Endothelial cell of umbilical vein (primary cell): Measurements from ENCODE around the gene SENP7. TPM values are rescaled to one million over a fixed set of nuclear protein-coding genes. Genes with fewer than 3 reads are reported as not detected.

Source experiments
- BruUV-seq: library from RNA; stranded (reverse); fragments of 400-500 nt; replicated peaks from 2 replicates; lab custom pipeline; 2021; lab: Mats Ljungman, UMichigan
- CTCF ChIA-PET: fragments of 300-600, 350-600 bp; sonication (Branson Sonifier 250); formaldehyde crosslinking; loops from one replicate; lab custom pipeline; 2021; ENCODE audit warnings: antibody characterized with exemption, inconsistent platforms; lab: Charles Lee
- POLR2A ChIA-PET: fragments of 300-600, 350-600 bp; sonication (Branson Sonifier 250); formaldehyde crosslinking; loops from one replicate; lab custom pipeline; 2021; ENCODE audit warnings: antibody characterized with exemption, inconsistent platforms; lab: Charles Lee
- DNase-seq: peaks from one replicate; pipeline ENCODE4 v3.0.0-alpha.2; 2011; ENCODE audit warnings: low read depth, low spot score
- FAIRE-seq: peaks from 2 replicates; lab custom pipeline; 2011; peaks lifted over from hg19 to GRCh38; lab: Jason Lieb, UNC
- H2AFZ ChIP-seq: 2 replicates; pipeline ENCODE4 v1.6.0; 2012; ENCODE audit warnings: low read depth, low read length, control low read depth, inconsistent platforms
- H3K27ac ChIP-seq: 2 replicates; pipeline ENCODE4 v1.5.1; 2011; ENCODE audit warnings: low read depth, mild to moderate bottlenecking, control low read depth, low read length, moderate library complexity; ENCODE audit not compliant: insufficient read depth
- H3K27me3 ChIP-seq, 2 experiments: 2 replicates each; pipeline versions ENCODE4 v1.6.0 to v1.6.1; 2011; ENCODE audit warnings: low read length in 2 of 2, mixed read lengths in 1 of 2; ENCODE audit not compliant: control insufficient read depth in 2 of 2, insufficient read depth in 2 of 2
- H3K36me3 ChIP-seq, 2 experiments: 2 replicates in 1 of 2; 3 replicates in 1 of 2; pipeline ENCODE4 v1.5.1; 2011; ENCODE audit warnings: low read length in 2 of 2, mild to moderate bottlenecking in 1 of 2, moderate library complexity in 1 of 2; ENCODE audit not compliant: control insufficient read depth in 2 of 2, insufficient read depth in 2 of 2; ENCODE audit errors: extremely low read depth in 1 of 2
- H3K4me1 ChIP-seq: 3 replicates; pipeline ENCODE4 v1.5.1; 2011; ENCODE audit warnings: mild to moderate bottlenecking, low read length; ENCODE audit not compliant: control insufficient read depth, insufficient read depth; ENCODE audit errors: extremely low read depth
- H3K4me2 ChIP-seq: 2 replicates; pipeline ENCODE4 v1.6.1; 2011; ENCODE audit warnings: low read length, control low read depth, mixed read lengths; ENCODE audit not compliant: insufficient read depth
- H3K4me3 ChIP-seq, 3 experiments: fragments of 200-600 bp in 1 of 3; sonication (generic), shearing (Covaris generic) in 1 of 3; replicated peaks in 1 of 3; 2 replicates each; pipeline ENCODE4 v1.5.1; 2011 to 2016; ENCODE audit warnings: control low read depth in 3 of 3, low read length in 3 of 3, mild to moderate bottlenecking in 2 of 3, inconsistent platforms in 1 of 3, low read depth in 1 of 3, moderate library complexity in 1 of 3; ENCODE audit not compliant: insufficient read depth in 1 of 3
- H3K79me2 ChIP-seq: 2 replicates; pipeline ENCODE4 v1.6.0; 2012; ENCODE audit warnings: low read length, inconsistent platforms; ENCODE audit not compliant: control insufficient read depth, insufficient read depth
- H3K9ac ChIP-seq: replicated peaks from 2 replicates; pipeline ENCODE3; 2011; ENCODE audit warnings: low read length, control low read depth; ENCODE audit not compliant: insufficient read depth; ENCODE audit errors: extremely low read depth
- H3K9me1 ChIP-seq: replicated peaks from 3 replicates; pipeline ENCODE4 v1.6.0; 2011; ENCODE audit warnings: mild to moderate bottlenecking, low read length; ENCODE audit not compliant: control insufficient read depth, insufficient read depth; ENCODE audit errors: extremely low read depth
- H3K9me3 ChIP-seq: replicated peaks from 2 replicates; pipeline ENCODE4 v1.5.1; 2012; ENCODE audit warnings: low read length, inconsistent platforms; ENCODE audit not compliant: control insufficient read depth, insufficient read depth
- H4K20me1 ChIP-seq: replicated peaks from 2 replicates; pipeline ENCODE3; 2011; ENCODE audit warnings: mild to moderate bottlenecking, low read length; ENCODE audit not compliant: control insufficient read depth, insufficient read depth; ENCODE audit errors: extremely low read depth
- CTCF ChIP-seq, 2 donors: IDR thresholded peaks; 1 replicate in 1 of 2; 2 replicates in 1 of 2; pipeline ENCODE4 v1.5.1; 2011; ENCODE audit warnings: low read length in 2 of 2, mild to moderate bottlenecking in 2 of 2, moderate library complexity in 2 of 2, control low read depth in 1 of 2, inconsistent platforms in 1 of 2, low read depth in 1 of 2; ENCODE audit not compliant: insufficient read depth in 1 of 2; ENCODE audit errors: extremely low read depth in 1 of 2
- EZH2 ChIP-seq: IDR thresholded peaks from 2 replicates; pipeline ENCODE4 v1.6.1; 2012; ENCODE audit warnings: borderline replicate concordance, low read depth, mild to moderate bottlenecking, moderate library complexity, low read length, inconsistent platforms; ENCODE audit not compliant: severe bottlenecking
- FOS ChIP-seq: IDR thresholded peaks from 2 replicates; pipeline ENCODE4 v1.6.1; 2011; ENCODE audit warnings: mild to moderate bottlenecking, low read length, moderate library complexity, borderline replicate concordance; ENCODE audit not compliant: insufficient read depth
- GATA2 ChIP-seq: IDR thresholded peaks from 2 replicates; pipeline ENCODE4 v1.7.0; 2011; ENCODE audit warnings: low read depth, mild to moderate bottlenecking, moderate library complexity, mixed read lengths, low read length; ENCODE audit not compliant: insufficient read length, insufficient read depth
- JUN ChIP-seq: IDR thresholded peaks from 2 replicates; pipeline ENCODE4 v1.6.1; 2011; ENCODE audit warnings: borderline replicate concordance, low read depth; ENCODE audit not compliant: insufficient read length, insufficient read depth
- MAX ChIP-seq: IDR thresholded peaks from 2 replicates; pipeline ENCODE4 v1.6.1; 2011; ENCODE audit not compliant: insufficient read depth, insufficient read length
- MYC ChIP-seq: IDR thresholded peaks from one replicate; pipeline ENCODE4 v1.6.1; 2011; ENCODE audit warnings: mild to moderate bottlenecking, low read depth, low read length
- POLR2A ChIP-seq: IDR thresholded peaks from 2 replicates; pipeline ENCODE4 v1.6.1; 2012; ENCODE audit warnings: low read depth, mild to moderate bottlenecking, control low read depth, low read length
- POLR2AphosphoS5 ChIP-seq: IDR thresholded peaks from 2 replicates; pipeline ENCODE4 v1.6.1; 2012; ENCODE audit warnings: low read depth, mild to moderate bottlenecking, control low read depth, low read length, moderate library complexity; ENCODE audit not compliant: insufficient read depth
- dilution Hi-C: fragments of 300-500 bp; cut with MboI; formaldehyde crosslinking; loops from one replicate; pipeline ENCODE4 v1.15.0; 2019; ENCODE audit warnings: low sequenced_read_pairs; ENCODE audit not compliant: extremely low pct_ligation_motif_present
- intact Hi-C: fragments of 100-400 bp; cut with micrococcal nuclease; formaldehyde crosslinking; loops from one replicate; pipeline ENCODE4 v1.10.0; 2022
- polyA plus RNA-seq, 4 experiments: library from polyadenylated mRNA; depleted of rRNA in 3 of 4; stranded (reverse) in 3 of 4; unstranded in 1 of 4; fragments of >200 nt; gene quantifications; 2 replicates each; pipeline versions ENCODE4 v1.2.1 to v1.2.3, GENCODE V29; 2011 to 2012; ENCODE audit warnings: missing spikeins in 1 of 4
- total RNA-seq: library from RNA; stranded (reverse); gene quantifications from 2 replicates; pipeline ENCODE4 v1.2.3, GENCODE V29; 2021

The SENP7 gene
- total and polyA plus RNA-seq, 2 donors (not counting 3 experiments of a cell fraction or from before 2014, with no cell fraction given), result 5.1 to 18.7 TPM

- Histone ChIP-seq H3K4me3 (peak overlapping the region; percentile 70 to 91 (median 74)), H3K36me3 (no peaks in the 10 kb centered on the region), H3K9me1 (no peaks in the 10 kb centered on the region), H3K79me2 (peaks cover 3% of the 10 kb centered on the region), H4K20me1 (no peaks in the 10 kb centered on the region), H3K4me2 (peak overlapping the region; percentile 87), H3K27me3 (no peaks in the 10 kb centered on the region), H3K27ac (peak overlapping the region; percentile 93), H2AFZ (peak overlapping the region; percentile 90), H3K4me1 (peaks cover 13% of the 10 kb centered on the region), H3K9me3 (no peaks in the 10 kb centered on the region), H3K9ac (peak overlapping the region; percentile 98)
- ChIA-PET CTCF (interaction anchor here (1.2 to 1.5 kb wide), 3 partner anchors 8 to 61 kb away, joined by 3 to 6 read pairs (median 5); partner anchors contain the start of gene PCNP), POLR2A (interaction anchor here (1.1 to 1.3 kb wide), 3 partner anchors 9 to 51 kb away, joined by 3 to 4 read pairs (median 3); partner anchors contain the start of gene TRMT10C)
- FAIRE-seq (no peak), DNase-seq (no peak)
- dilution Hi-C loops, result no loop called here
- TSS peak; percentile 71 for BruUV-seq
- TF ChIP-seq POLR2AphosphoS5 (no peak), FOS (no peak), MAX (no peak)
- intact Hi-C loops, result loop anchor here (1.0 kb wide), 1 partner anchor 62 kb away; the partner anchor contains the start of gene PCNP
Observed at GRCh38 chr3:101512396-101512645, 691 bp downstream of the SENP7 start.

GRCh38 chr3:101509811-101510210, 3.2 kb downstream of the SENP7 start:
- dilution Hi-C loops (no loop called here), intact Hi-C loops (no loop called here)
- H2AFZ ChIP-seq, result no peak overlapping the region
- H4K20me1 ChIP-seq, result no peaks in the 10 kb centered on the region
- peaks cover 16% of the 10 kb centered on the region for H3K79me2 ChIP-seq
- no peak for TF ChIP-seq JUN
- TF ChIP-seq MAX, result no peak
- no peak for TF ChIP-seq GATA2
- no peak for TF ChIP-seq POLR2A
- TF ChIP-seq EZH2, result no peak
- no peak for TF ChIP-seq MYC
- TF ChIP-seq POLR2AphosphoS5, result no peak
- no peak for TF ChIP-seq FOS
- TF ChIP-seq CTCF (IDR thresholded peaks at IDR 0.05; ENCODE audit: extremely low read depth in 1 of 2, insufficient read depth in 1 of 2, low read depth in 1 of 2, low read length in 2 of 2), result no peak
- CTCF ChIA-PET, result interaction anchor here (0.9 kb wide), 1 partner anchor 10 kb away, joined by 3 read pairs; no protein-coding TSS in a partner anchor
- no peak overlapping the region for H3K4me2 ChIP-seq
- H3K9me3 ChIP-seq, result no peaks in the 10 kb centered on the region
- FAIRE-seq, result no peak
- DNase-seq, result peak; percentile 19
- H3K9me1 ChIP-seq, result no peaks in the 10 kb centered on the region
- no peak overlapping the region for H3K4me3 ChIP-seq
- POLR2A ChIA-PET, result interaction anchor here (0.5 kb wide), 1 partner anchor 52 kb away, joined by 4 read pairs; the partner anchor contains the start of gene TRMT10C
- no peak overlapping the region for H3K9ac ChIP-seq
- H3K4me1 ChIP-seq, result peaks cover 13% of the 10 kb centered on the region
- no peaks in the 10 kb centered on the region for H3K36me3 ChIP-seq
- no peak overlapping the region for H3K27ac ChIP-seq
- H3K27me3 ChIP-seq, result no peaks in the 10 kb centered on the region
- no TSS peak for BruUV-seq
